Measurements from ENCODE around the gene OST4.
"Not testable (repeated sequence)": the region's sequence is repeated elsewhere in the genome, so short reads cannot be mapped to it uniquely, and the experiment has no call there.

OST4 gene

GRCh38 chr2:27071277-27071989, at the start of gene OST4:
TSS of gene OST4 (minus strand) at chr2:27071654.
- peak; percentile 82 for DNase-seq (ENCODE audit: low read depth)

DNA sequence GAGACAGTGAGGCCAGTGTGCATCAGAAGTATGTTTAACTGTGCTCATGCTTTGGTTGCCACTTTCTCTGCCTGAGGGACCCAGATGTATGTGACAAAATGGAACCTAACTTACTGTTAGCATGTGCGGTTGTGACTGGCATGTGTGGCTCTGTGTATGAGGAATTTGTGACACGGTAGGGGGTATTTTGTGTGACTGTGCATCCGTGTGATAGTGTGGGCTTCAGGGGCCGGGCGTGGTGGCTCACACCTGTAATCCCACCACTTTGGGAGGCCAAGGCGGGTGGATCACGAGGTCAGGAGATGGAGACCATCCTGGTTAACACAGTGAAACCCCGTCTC, 47.8 kb upstream of the OST4 start:
- DNase-seq (ENCODE audit: low read depth) = not testable (repeated sequence)

DNA sequence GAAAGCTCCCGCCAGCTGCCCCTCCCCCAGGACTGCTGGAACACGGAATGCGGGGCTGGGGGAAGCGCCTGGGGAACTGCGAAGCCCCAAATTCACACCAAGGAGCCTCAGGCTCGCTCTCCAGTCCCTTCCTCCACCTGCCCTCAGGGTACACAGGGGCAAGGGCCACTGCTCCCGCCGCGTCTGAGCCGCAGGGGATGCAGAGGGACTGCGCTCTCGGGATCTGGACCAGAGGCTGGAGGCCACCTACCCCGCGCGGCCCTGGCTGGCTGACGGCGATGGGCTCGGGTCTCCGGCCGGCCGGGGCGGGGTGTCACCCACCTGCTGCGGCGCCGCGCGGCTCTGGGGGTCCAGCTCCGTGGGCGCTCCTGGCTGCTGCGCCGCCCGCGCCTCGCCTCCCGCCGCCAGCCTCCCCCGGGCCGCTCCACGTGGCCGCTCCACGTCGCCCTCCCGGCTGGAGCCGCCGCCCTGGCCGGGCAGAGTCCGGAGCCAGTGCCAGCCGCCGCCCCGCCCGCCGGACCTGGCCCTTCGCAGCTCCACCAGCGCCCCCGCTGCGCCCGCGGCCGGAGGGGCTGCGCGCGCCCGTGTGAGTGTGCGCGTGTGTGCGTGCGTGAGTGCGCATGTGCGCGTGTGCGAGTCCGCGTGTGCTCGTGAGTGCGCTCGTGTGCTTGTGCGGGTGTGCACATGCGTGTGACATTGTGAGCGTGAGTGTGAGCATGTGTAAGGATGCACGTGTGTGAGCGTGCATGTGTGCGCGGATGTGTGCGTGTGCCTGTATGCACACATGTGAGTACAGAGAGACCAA, 47.3 kb upstream of the OST4 start, which contains the start of gene CGREF1:
CGREF1 (minus strand) TSS at position 604 of the 805 bp plus-strand sequence. CDS start 14,762 bp downstream, outside the sequence.
- DNase-seq (ENCODE audit: low read depth) = no peak

DNA sequence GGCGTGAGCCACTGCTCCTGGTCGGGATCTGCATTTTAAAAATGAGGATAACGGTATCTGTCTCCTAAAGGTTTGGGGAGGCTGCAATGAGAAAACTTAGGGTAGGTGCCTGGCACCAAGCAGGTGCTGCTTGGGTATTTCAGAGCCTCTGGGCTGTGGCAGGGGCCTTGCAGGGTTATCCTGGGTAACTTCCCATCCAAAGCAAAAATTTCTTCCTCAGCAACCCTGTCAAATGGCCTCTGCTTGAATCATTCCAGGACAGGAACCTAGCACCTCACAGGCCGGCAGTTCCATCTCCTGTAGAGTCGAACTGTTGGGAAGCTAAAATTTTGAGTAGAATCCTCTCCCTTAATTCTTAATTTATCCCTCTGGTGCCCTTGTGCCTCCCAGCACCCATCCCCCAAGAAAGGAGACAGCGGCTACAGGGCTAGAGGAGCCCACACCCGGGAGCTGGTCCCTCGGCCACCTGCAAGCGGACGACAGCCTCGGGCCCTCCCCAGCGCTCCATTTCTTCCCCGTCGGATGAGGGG, 46.6 kb upstream of the OST4 start:
- DNase-seq (ENCODE audit: low read depth) = no peak

GRCh38 chr2:27115519-27115918, 44.1 kb upstream of the OST4 start:
- no peak for DNase-seq (ENCODE audit: low read depth)

DNA sequence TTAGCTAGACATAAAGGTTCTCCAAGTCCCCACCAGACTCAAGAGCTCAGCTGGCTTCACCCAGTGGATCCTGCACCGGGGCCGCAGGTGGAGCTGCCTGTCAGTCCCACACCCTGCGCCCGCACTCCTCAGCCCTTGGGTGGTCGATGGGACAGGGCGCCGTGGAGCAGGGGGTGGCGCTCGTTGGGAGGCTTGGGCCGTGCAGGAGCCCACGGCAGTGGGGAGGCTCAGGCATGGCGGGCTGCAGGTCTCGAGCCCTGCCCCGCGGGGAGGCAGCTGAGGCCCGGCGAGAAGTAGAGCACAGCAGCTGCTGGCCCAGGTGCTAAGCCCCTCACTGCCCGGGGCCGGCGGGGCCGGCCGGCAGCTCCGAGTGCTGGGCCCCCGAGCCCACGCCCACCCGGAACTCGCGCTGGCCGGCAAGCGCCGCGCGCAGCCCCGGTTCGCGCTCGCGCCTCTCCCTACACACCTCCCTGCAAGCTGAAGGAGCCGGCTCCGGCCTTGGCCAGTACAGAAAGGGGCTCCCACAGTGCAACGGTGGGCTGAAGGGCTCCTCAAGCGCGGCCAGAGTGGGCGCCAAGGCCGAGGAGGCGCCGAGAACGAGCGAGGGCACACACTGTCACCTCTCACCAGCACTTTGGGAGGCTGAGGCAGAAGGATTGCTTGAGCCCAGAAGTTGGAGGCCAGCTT, 40.1 kb upstream of the OST4 start:
- DNase-seq (ENCODE audit: low read depth) = not testable (repeated sequence)

DNA sequence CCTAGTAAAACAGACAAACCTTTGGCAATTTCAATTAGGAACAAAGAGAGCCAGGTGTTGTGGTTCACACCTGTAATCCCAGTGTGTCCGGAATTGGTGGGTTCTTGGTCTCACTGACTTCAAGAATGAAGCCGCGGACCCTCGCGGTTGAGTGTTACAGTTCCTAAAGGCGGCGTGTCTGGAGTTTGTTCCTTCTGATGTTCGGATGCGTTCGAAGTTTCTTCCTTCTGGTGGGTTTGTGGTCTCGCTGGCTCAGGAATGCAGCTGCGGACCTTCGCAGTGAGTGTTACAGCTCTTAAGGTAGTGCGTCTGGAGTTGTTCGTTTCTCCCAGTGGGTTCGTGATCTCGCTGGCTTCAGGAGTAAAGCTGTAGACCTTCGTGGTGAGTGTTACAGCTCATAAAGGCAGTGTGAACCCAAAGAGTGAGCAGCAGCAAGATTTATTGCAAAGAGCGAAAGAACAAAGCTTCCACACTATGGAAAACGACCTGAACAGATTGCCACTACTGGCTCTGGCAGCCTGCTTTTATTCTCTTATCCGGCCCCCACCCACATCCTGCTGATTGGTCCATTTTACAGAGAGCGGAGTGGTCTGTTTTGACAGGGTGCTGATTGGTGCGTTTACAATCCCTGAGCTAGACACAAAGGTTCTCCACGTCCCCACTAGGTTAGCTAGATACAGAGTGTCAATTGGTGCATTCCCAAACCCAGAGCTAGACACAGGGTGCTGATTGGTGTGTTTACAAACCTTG, 39.3 kb upstream of the OST4 start:
- not testable (repeated sequence) for DNase-seq (ENCODE audit: low read depth)

DNA sequence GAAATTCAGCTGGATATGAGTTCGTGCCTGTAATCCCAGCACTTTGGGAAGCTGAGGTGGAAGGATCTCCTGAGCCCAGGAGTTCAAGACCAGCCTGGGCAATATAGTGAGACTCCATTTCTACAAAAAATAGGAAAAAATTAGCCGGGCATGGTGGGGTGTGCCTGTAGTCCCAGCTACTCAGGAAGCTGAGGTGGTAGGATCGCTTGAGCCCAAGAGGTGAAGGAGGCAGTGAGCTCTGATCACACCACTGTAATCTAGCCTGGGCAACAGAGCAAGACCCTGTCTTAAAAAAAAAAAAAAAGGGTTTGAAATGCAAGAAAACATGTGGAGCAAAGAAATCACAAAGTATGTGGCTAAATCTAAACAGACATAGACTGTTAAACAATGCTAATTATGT, 37.6 kb upstream of the OST4 start:
- DNase-seq (ENCODE audit: low read depth) = no peak

DNA sequence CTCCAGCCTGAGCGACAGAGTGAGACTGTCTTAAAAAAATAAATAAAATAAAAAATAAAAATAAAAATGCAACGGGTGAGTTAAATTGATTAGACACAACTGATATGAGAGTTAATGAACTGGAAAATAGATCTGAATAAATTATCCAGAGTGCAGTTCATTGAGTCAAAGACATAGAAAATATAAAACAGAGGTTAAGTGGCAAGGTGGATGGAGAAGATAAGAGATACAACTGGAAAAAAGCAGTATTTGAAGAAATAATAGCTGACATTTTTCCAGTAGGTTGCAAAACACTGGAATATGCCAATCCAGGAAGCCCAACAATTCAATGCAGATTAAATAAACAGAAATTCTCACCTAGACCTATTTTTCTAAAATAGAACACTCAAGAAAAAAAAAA, 36.8 kb upstream of the OST4 start:
- DNase-seq (ENCODE audit: low read depth) = no peak

DNA sequence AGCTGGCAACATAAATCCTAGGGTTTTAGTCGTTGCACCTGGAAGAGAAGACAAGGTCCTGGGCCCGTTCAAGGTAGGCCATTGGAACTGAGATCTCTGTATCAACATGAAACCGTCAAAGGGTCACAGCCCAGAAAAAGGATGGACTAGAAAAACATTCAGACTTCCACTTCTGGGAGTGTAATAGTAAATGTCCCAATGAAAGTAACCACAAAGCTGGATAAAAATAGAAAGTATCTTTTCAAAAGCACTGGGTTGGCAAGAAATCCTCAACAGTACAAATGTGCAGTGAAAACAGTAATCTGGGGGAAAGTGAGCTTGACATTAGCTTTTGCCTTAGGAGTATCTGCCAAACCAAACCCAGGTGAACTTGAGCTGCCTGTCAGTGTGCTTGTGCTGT, 34.5 kb upstream of the OST4 start:
- no peak for DNase-seq (ENCODE audit: low read depth)

DNA sequence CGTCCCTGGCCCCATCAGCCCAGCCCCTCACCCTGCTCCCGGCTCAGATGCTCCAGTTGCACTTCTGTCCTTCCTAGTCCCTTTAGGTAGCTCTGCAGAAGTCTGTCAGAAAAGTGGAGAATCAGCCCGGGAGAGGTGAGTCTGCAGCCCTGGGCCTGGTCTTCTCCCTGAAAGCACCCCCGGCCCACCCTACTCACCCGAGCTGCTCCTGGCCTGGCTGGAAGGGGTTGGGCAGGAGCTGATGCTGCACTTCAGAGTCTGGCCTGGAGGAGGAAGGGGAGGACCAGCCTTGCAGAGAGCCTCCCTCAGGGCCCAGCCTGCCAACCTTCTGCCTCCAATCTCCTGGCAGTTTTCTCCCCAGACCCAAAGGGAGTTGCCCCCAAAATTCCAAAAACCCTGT, 30.9 kb upstream of the OST4 start:
- DNase-seq (ENCODE audit: low read depth) = no peak

- DNase-seq (ENCODE audit: low read depth) = no peak
Measured at GRCh38 chr2:27100036-27100435, 28.6 kb upstream of the OST4 start.

- no peak for DNase-seq (ENCODE audit: low read depth)
Measured at GRCh38 chr2:27099334-27099955, 28.0 kb upstream of the OST4 start.

GRCh38 chr2:27097341-27097740, 25.9 kb upstream of the OST4 start:
- DNase-seq (ENCODE audit: low read depth) = no peak

DNA sequence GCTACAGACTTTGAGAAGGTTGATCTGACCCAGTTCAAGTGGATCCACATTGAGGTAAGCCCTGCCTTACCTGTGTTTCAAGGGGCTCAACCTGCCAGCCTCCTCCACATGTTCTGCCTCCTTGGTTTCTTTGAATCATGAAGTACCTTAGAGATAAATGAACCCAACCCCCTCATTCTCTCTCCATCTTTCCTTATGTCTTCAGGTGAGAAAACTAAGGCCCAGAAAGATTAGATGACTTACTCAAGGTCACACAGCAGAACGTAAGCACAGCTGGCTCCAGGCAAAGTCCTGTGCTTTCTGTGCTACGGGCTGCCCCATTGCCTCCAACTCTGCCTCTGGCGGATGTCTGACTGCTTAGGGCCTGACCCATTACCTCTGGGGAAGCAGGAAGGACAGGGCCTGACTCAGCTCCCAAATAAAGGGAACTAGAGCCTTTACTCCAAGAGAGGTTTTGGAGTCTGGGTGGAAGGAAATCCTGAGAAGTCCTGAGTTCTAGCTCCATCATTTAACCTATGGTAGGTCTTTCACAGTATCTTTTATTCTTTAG, 25.4 kb upstream of the OST4 start:
- DNase-seq (ENCODE audit: low read depth) = no peak

DNA sequence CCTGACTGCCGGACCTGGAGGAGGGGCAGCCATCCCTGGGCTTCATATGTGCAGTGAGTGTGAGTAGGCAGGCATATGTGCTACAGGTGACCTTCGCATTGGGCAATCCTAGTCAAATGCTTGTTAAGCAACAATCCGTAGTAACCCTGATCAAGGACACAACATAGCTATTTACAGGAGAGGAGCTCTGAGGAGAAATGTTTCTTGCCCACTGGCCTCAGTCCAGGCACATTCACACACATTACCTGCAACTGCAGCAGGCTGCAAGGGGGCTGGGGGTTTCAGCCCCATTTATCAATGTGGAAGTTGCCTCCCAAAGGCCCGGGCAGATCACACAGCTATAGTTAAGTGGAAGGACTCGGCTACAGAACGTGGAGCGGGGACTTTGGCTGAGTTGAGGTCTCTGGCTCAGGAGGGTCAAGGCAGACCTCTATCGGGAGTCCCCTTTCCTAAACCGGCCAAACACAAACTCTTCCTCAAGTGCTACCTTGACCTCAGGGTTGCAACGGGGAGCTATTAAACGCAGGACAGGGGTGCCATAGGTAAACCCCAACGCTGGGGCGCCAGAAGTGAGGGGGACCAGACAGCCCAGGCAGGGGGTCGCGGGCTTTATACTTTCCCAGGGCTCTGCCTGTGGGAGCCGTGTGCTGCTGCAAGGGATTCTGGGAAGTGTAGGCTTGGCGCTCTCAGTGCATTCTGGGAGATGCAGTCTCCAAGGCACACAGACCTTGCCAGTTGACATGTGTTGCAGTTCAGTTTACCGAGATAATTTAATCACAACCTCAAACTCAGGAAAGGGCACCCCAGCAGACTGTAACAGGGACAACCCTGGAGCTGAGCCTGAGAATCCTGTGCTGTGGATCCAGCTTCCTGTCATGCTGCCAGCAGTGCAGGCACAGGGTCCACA, 24.5 kb upstream of the OST4 start:
- DNase-seq (ENCODE audit: low read depth) = no peak

DNA sequence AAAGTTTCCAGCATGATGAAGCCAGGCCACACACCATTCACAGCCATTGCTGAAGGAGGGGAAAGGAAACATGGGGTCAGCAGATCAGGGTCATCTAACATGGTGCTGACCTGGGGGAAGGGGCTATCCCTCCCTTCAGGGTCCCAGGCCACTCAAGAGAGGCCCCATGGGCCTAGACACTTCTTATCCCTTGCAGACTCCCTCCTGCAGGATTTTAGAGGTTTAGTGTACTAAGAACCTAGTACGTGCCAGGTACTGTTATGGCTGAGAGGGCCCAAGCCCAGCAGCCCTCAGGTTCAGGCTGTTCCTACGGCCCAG, 23.9 kb upstream of the OST4 start:
- no peak for DNase-seq (ENCODE audit: low read depth)

GRCh38 chr2:27094353-27094984, 23.0 kb upstream of the OST4 start:
- DNase-seq (ENCODE audit: low read depth) = no peak

GRCh38 chr2:27093430-27094352, 22.2 kb upstream of the OST4 start:
- DNase-seq (ENCODE audit: low read depth) = no peak

Data from T-helper 22 cell (primary cell).